Left lung (tissue), 10 donors: ENCODE results near the gene TOM1. TPM values are rescaled to one million over a fixed set of nuclear protein-coding genes. Genes with fewer than 3 reads are reported as not detected.

Experiments used
- ATAC-seq: fragments of 200-7000 bp; cut with Tn5 transposase; one replicate; pipeline ENCODE4 v1.9.1; 2020; ENCODE audit warnings: moderate library complexity
- DNase-seq, 4 donors: peaks; one replicate each; pipeline ENCODE4 v3.0.0-alpha.2; 2013 to 2020
- H3K27ac ChIP-seq, 2 donors: fragments of 200-600 bp; sonication (generic) in 1 of 2; one replicate each; pipeline versions ENCODE4 v1.5.0 to v1.8.0; 2020 to 2021
- H3K27me3 ChIP-seq, 2 donors: fragments of 200-600 bp; sonication (generic) in 1 of 2; one replicate each; pipeline versions ENCODE4 v1.5.0 to v1.8.0; 2020 to 2021
- H3K36me3 ChIP-seq, 2 donors: fragments of 200-600 bp; sonication (generic) in 1 of 2; one replicate each; pipeline versions ENCODE4 v1.5.0 to v1.8.0; 2020 to 2021
- H3K4me1 ChIP-seq, 2 donors: fragments of 200-600 bp; one replicate each; pipeline ENCODE4 v1.8.0; 2021
- H3K4me3 ChIP-seq, 2 donors: fragments of 200-600 bp; sonication (generic) in 1 of 2; one replicate each; pipeline versions ENCODE4 v1.5.0 to v1.8.0; 2020 to 2021; ENCODE audit warnings: mild to moderate bottlenecking in 1 of 2
- H3K9me3 ChIP-seq, 2 donors: fragments of 200-600 bp; sonication (generic) in 1 of 2; one replicate each; pipeline versions ENCODE4 v1.5.0 to v1.8.0; 2020 to 2021
- intact Hi-C, 2 donors: fragments of 100-400 bp; cut with DNase I; formaldehyde crosslinking; loops; one replicate each; pipeline versions ENCODE4 v1.11.2 to v1.14.2; 2022
- polyA plus RNA-seq, 6 donors: library from polyadenylated mRNA; unstranded; fragments of 120-200 nt; gene quantifications; one replicate each; pipeline ENCODE4 v1.2.1, GENCODE V29; 2013; ENCODE audit not compliant: insufficient read length in 6 of 6
- total RNA-seq, 2 donors: library from RNA; stranded (reverse); fragmentation: NEBNext Ultra II Directional; extraction: Animal tissue kit (Norgen Biotek cat#: 25700); gene quantifications; one replicate each; pipeline ENCODE4 v1.2.1, GENCODE V29; 2021
- TF ChIP-seq, protein P1 (sequence below), 2 donors: fragments of 200-600 bp; sonication (generic) in 1 of 2; IDR thresholded peaks; one replicate each; pipeline versions ENCODE4 v1.5.0 to v1.8.0; 2021; ENCODE audit warnings: antibody characterized with exemption in 2 of 2
- donor health status: DM: no; HTN: yes; CAD: no.
- donor health status: DM: no; HTN: no; CAD: no.

TOM1 gene
- total and polyA plus RNA-seq, 8 donors = 28.9 to 81.3 (median 32.8) TPM

DNA sequence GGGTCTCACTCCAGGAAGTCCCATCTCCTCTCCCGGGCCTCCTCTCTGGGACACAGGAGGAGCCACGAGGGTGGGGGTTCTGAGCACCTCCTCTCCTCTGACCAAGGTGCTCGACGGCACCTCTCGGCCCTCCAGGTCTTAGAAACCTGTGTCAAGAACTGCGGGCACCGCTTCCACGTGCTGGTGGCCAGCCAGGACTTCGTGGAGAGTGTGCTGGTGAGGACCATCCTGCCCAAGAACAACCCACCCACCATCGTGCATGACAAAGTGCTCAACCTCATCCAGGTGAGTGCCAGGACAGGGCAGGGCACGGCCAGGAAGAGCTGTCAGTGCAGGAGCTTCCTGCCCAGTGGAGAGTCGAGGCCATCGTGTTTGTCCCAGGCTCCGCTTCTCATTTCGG, 23.2 kb downstream of the TOM1 start:
- intact Hi-C loops = no loop called here
- ATAC-seq (no peak), DNase-seq (peak in 1 of 4 donors; percentile 67)
- peaks cover 0 to 100% of the 10 kb centered on the region in 2 donors for H3K36me3 ChIP-seq
- TF ChIP-seq, protein P1, sequence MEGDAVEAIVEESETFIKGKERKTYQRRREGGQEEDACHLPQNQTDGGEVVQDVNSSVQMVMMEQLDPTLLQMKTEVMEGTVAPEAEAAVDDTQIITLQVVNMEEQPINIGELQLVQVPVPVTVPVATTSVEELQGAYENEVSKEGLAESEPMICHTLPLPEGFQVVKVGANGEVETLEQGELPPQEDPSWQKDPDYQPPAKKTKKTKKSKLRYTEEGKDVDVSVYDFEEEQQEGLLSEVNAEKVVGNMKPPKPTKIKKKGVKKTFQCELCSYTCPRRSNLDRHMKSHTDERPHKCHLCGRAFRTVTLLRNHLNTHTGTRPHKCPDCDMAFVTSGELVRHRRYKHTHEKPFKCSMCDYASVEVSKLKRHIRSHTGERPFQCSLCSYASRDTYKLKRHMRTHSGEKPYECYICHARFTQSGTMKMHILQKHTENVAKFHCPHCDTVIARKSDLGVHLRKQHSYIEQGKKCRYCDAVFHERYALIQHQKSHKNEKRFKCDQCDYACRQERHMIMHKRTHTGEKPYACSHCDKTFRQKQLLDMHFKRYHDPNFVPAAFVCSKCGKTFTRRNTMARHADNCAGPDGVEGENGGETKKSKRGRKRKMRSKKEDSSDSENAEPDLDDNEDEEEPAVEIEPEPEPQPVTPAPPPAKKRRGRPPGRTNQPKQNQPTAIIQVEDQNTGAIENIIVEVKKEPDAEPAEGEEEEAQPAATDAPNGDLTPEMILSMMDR (IDR thresholded peaks at IDR 0.05) = no peak
- no peak overlapping the region for H3K4me3 ChIP-seq
- H3K27me3 ChIP-seq = no peaks in the 10 kb centered on the region
- H3K27ac ChIP-seq = no peak overlapping the region
- peaks cover 0 to 13% of the 10 kb centered on the region in 2 donors for H3K4me1 ChIP-seq
- no peaks in the 10 kb centered on the region for H3K9me3 ChIP-seq

GRCh38 chr22:35323305-35323704, 23.6 kb downstream of the TOM1 start:
- ATAC-seq = no peak
- no peak for DNase-seq
- Histone ChIP-seq H3K27me3 (no peaks in the 10 kb centered on the region), H3K27ac (no peak overlapping the region), H3K4me1 (peaks cover 0 to 17% of the 10 kb centered on the region in 2 donors), H3K4me3 (no peak overlapping the region), H3K36me3 (peaks cover 0 to 100% of the 10 kb centered on the region in 2 donors), H3K9me3 (no peaks in the 10 kb centered on the region)
- intact Hi-C loops = no loop called here
- TF ChIP-seq, protein P1 (IDR thresholded peaks at IDR 0.05) = no peak

- no peaks in the 10 kb centered on the region for H3K27me3 ChIP-seq
- H3K36me3 ChIP-seq = peaks cover 0 to 100% of the 10 kb centered on the region in 2 donors
- TF ChIP-seq, protein P1 (IDR thresholded peaks at IDR 0.05) = no peak
- intact Hi-C loops = no loop called here
- DNase-seq = peak in 1 of 4 donors; percentile 15
- no peak overlapping the region for H3K27ac ChIP-seq
- peaks cover 0 to 25% of the 10 kb centered on the region in 2 donors for H3K4me1 ChIP-seq
- no peaks in the 10 kb centered on the region for H3K9me3 ChIP-seq
- ATAC-seq = no peak
- H3K4me3 ChIP-seq = no peak overlapping the region
Measured at GRCh38 chr22:35324067-35324466, 24.4 kb downstream of the TOM1 start.

GRCh38 chr22:35324762-35325161, 25.1 kb downstream of the TOM1 start:
- TF ChIP-seq, protein P1 (IDR thresholded peaks at IDR 0.05) = no peak
- H3K9me3 ChIP-seq = no peaks in the 10 kb centered on the region
- H3K27ac ChIP-seq = no peak overlapping the region
- peaks cover 0 to 94% of the 10 kb centered on the region in 2 donors for H3K36me3 ChIP-seq
- no peaks in the 10 kb centered on the region for H3K27me3 ChIP-seq
- peaks cover 0 to 32% of the 10 kb centered on the region in 2 donors for H3K4me1 ChIP-seq
- intact Hi-C loops = no loop called here
- DNase-seq (no peak), ATAC-seq (no peak)
- H3K4me3 ChIP-seq = no peak overlapping the region

DNA sequence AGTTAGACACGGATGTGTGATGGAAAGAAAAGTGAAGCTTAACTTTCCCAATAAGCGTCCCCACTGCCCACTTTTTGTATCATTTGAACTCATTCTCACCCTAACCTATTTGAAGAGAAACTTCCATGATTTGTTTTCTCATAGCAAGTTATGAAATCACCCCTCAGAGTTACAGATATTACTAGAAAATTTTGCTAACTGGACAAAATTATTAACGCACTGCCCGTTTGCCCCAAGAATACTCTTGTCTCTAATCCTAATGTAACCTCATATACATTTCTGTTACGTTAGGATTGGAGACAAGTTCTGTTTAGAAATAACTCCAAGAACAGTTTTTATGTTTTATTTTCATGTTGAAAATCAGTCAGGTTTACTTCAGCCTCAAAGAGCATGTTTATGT, 25.5 kb downstream of the TOM1 start:
- Histone ChIP-seq H3K4me1 (peaks cover 0 to 36% of the 10 kb centered on the region in 2 donors), H3K9me3 (no peaks in the 10 kb centered on the region), H3K27ac (no peak overlapping the region), H3K27me3 (no peaks in the 10 kb centered on the region), H3K36me3 (peaks cover 0 to 90% of the 10 kb centered on the region in 2 donors), H3K4me3 (no peak overlapping the region)
- DNase-seq (no peak), ATAC-seq (no peak)
- intact Hi-C loops = no loop called here
- TF ChIP-seq, protein P1 (IDR thresholded peaks at IDR 0.05) = no peak
